HG02798 (cell line): Measurements from ENCODE around the gene PLTP.
"Not testable (repeated sequence)": the region's sequence is repeated elsewhere in the genome, so short reads cannot be mapped to it uniquely, and the experiment has no call there.

Experiments
- ATAC-seq: cut with Tn5 transposase; IDR thresholded peaks from one replicate; pipeline ENCODE4 v1.9.1; 2021; ENCODE audit warnings: mild to moderate bottlenecking; ENCODE audit not compliant: unreplicated experiment, poor library complexity

PLTP gene

GRCh38 chr20:45944965-45945677, 33.2 kb upstream of the PLTP start:
- ATAC-seq = no peak

GRCh38 chr20:45944151-45944964, 32.4 kb upstream of the PLTP start:
- no peak for ATAC-seq

GRCh38 chr20:45943613-45944012, 31.7 kb upstream of the PLTP start:
- no peak for ATAC-seq

GRCh38 chr20:45940469-45940868, 28.5 kb upstream of the PLTP start:
- ATAC-seq = no peak

- no peak for ATAC-seq
Measured at GRCh38 chr20:45940053-45940452, 28.1 kb upstream of the PLTP start.

GRCh38 chr20:45938727-45939438, 26.9 kb upstream of the PLTP start:
- no peak for ATAC-seq

GRCh38 chr20:45937765-45938164, 25.8 kb upstream of the PLTP start:
- no peak for ATAC-seq

- peak; percentile 11 for ATAC-seq
Measured at GRCh38 chr20:45935416-45936046, 23.6 kb upstream of the PLTP start.

GRCh38 chr20:45934586-45935415, 22.8 kb upstream of the PLTP start, which contains the start of gene PCIF1:
PCIF1 (plus strand) TSS chr20:45934683; CDS start chr20:45939000, 4,317 bp downstream.
- ATAC-seq = peak; percentile 85

- ATAC-seq = peak; percentile 13
Measured at GRCh38 chr20:45934046-45934585, 22.2 kb upstream of the PLTP start.

- ATAC-seq = no peak
Measured at GRCh38 chr20:45933266-45934045, 21.5 kb upstream of the PLTP start.

GRCh38 chr20:45931680-45932079, 19.7 kb upstream of the PLTP start:
- not testable (repeated sequence) for ATAC-seq

GRCh38 chr20:45927071-45927878, 15.3 kb upstream of the PLTP start:
- no peak for ATAC-seq

GRCh38 chr20:45926731-45927070, 14.7 kb upstream of the PLTP start:
- no peak for ATAC-seq

- no peak for ATAC-seq
Measured at GRCh38 chr20:45925821-45926506, 14.0 kb upstream of the PLTP start.

GRCh38 chr20:45924391-45925261, 12.7 kb upstream of the PLTP start:
- no peak for ATAC-seq
